ENCODE results near the gene ZNF384. TPM values are rescaled to one million over a fixed set of nuclear protein-coding genes. Genes with fewer than 3 reads are reported as not detected.

Gene ZNF384
- total RNA-seq, 1 experiment from 2014 or later, result 88.0 TPM

DNA sequence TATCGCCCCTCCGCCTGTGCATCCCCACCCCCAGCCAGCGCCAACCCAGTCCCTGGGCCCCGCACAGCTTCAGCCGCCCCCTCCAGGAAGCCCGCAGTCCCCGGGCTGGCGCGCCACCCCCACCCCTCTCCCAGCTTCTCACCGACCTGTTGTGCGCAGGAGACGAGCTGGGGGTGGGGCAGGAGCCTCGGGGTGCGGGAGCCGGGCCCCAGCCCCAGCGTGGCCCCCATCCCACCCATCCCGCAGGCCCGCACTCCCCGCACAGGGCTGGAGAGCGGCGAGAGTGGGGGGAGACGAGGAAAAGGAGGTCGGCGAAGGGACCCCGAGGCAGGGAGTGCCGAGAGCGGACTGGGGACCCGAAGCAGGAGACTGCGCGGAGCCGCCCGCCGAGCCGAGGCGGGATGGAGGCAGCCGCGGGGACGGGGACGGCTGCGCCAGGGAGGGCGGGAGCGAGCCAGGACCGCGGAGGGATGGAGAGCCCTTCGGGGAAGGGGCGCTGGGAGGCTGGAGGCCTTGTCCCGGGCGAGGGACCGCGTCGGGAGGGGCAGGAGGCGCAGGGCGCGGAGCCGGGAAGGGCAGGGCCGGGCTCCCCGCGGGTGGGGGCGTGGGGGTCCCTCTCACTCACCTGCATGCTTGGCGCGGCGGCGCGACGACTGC lies 10.9 kb upstream of the ZNF384 start:
- TF ChIP-seq, protein P1, sequence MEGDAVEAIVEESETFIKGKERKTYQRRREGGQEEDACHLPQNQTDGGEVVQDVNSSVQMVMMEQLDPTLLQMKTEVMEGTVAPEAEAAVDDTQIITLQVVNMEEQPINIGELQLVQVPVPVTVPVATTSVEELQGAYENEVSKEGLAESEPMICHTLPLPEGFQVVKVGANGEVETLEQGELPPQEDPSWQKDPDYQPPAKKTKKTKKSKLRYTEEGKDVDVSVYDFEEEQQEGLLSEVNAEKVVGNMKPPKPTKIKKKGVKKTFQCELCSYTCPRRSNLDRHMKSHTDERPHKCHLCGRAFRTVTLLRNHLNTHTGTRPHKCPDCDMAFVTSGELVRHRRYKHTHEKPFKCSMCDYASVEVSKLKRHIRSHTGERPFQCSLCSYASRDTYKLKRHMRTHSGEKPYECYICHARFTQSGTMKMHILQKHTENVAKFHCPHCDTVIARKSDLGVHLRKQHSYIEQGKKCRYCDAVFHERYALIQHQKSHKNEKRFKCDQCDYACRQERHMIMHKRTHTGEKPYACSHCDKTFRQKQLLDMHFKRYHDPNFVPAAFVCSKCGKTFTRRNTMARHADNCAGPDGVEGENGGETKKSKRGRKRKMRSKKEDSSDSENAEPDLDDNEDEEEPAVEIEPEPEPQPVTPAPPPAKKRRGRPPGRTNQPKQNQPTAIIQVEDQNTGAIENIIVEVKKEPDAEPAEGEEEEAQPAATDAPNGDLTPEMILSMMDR (conservative IDR thresholded peaks at IDR 0.05), result no peak

More for the DNA sequence above, 10.9 kb upstream of the ZNF384 start:
- Histone ChIP-seq H3K79me2 (ENCODE audit: insufficient read depth, low read length) (no peaks in the 10 kb centered on the region), H2BK12ac (ENCODE audit: insufficient read length, low read depth, low read length) (no peak overlapping the region), H3K4me2 (ENCODE audit: insufficient read depth, insufficient read length, low read length) (peak overlapping the region; percentile 79), H2AK5ac (ENCODE audit: insufficient read length, low read length) (no peak overlapping the region), H4K91ac (ENCODE audit: insufficient read length, low read depth, low read length) (no peak overlapping the region), H3K4me1 (ENCODE audit: insufficient read depth, low read length) (peaks cover 4% of the 10 kb centered on the region), H3K14ac (ENCODE audit: insufficient read depth, low read length) (peak overlapping the region; percentile 44; the same call in 1 of the 2 replicates), H4K20me1 (ENCODE audit: control insufficient read depth, insufficient read depth, insufficient read length) (no peaks in the 10 kb centered on the region), H3K27me3 (ENCODE audit: insufficient read depth, low read length) (peaks cover 3% of the 10 kb centered on the region; the same call in 1 of the 2 replicates), H2BK5ac (ENCODE audit: insufficient read length, low read length) (no peak overlapping the region), H3K4ac (ENCODE audit: low read depth, low read length) (no peak overlapping the region), H3K23me2 (ENCODE audit: insufficient read length, low read depth, low read length, poor library complexity, severe bottlenecking) (peaks cover 17% of the 10 kb centered on the region), H3K9me3 (ENCODE audit: control insufficient read depth, low read depth, low read length) (no peaks in the 10 kb centered on the region), H3T11ph (ENCODE audit: low read length) (no peak overlapping the region), H2BK15ac (ENCODE audit: low read depth, low read length) (no peak overlapping the region), H3K79me1 (ENCODE audit: insufficient read depth, low read depth, low read length, poor library complexity, severe bottlenecking) (no peaks in the 10 kb centered on the region), H3K56ac (ENCODE audit: insufficient read length, low read depth, low read length) (no peak overlapping the region), H2BK120ac (ENCODE audit: low read depth, low read length, poor library complexity, severe bottlenecking) (no peak overlapping the region), H2BK20ac (ENCODE audit: low read depth, low read length, poor library complexity, severe bottlenecking) (no peak overlapping the region), H3K23ac (ENCODE audit: insufficient read length, low read depth, low read length) (no peak overlapping the region), H3K27ac (ENCODE audit: insufficient read length, low read depth, low read length) (no peak overlapping the region), H4K8ac (replicated peaks; ENCODE audit: insufficient read length, low read depth, low read length) (no peak overlapping the region), H2AFZ (ENCODE audit: low read length) (no peak overlapping the region), H4K5ac (ENCODE audit: insufficient read length, low read depth, low read length) (no peak overlapping the region), H3K9ac (ENCODE audit: extremely low read depth, insufficient read length, low read length) (no peak overlapping the region), H3K18ac (ENCODE audit: insufficient read length, low read depth, low read length) (no peak overlapping the region)
- DNase-seq, result peak; percentile 65
- H3K27me3 Mint-ChIP-seq (ENCODE audit: low read depth), result peaks cover 64% of the 10 kb centered on the region
- WGBS (ENCODE audit: extremely low coverage, insufficient read length, low lambda C conversion rate), result no CpG with 5 or more reads among the region's 65 CpGs
- peaks cover 23 to 27% of the 10 kb centered on the region in 2 experiments for H3K4me1 Mint-ChIP-seq
- peak overlapping the region; percentile 74 to 92 for H3K4me3 Mint-ChIP-seq
- H3K27ac Mint-ChIP-seq, result no peak overlapping the region
- peaks cover 0 to 2% of the 10 kb centered on the region in 2 experiments; a peak in 2 of 5 replicates for H3K9me3 Mint-ChIP-seq
- peaks cover 0 to 13% (median 5%) of the 10 kb centered on the region in 3 experiments for H3K36me3 Mint-ChIP-seq (ENCODE audit: insufficient read depth in 1 of 3, low read depth in 3 of 3)

Measured in H9 (cell line).